Activated T-cell treated with anti-CD3 and anti-CD28 coated beads, Interleukin-2, amount 50 U/mL, for 72 hours (primary cell): ENCODE results near the gene STARD10. TPM values are rescaled to one million over a fixed set of nuclear protein-coding genes. Genes with fewer than 3 reads are reported as not detected.

ENCODE experiments used
- ATAC-seq, 2 donors: fragments of 150-1000 bp; cut with Tn5 transposase; replicated peaks in 1 of 2; 2 replicates each; pipeline ENCODE4 v1.10.0; 2021; ENCODE audit warnings: moderate library complexity in 2 of 2, mild to moderate bottlenecking in 1 of 2
- DNase-seq, 2 donors: peaks; one replicate each; pipeline ENCODE4 v3.0.0; 2021 to 2022; ENCODE audit warnings: mixed read lengths in 1 of 2
- H3K27ac Mint-ChIP-seq: one replicate; pipeline ENCODE4 v1.8.0; 2022; ENCODE audit warnings: mild to moderate bottlenecking, moderate library complexity, mixed read lengths
- H3K27me3 Mint-ChIP-seq: one replicate; pipeline ENCODE4 v1.8.0; 2022; ENCODE audit warnings: low read depth, mixed read lengths
- H3K36me3 Mint-ChIP-seq, 2 donors: one replicate each; pipeline ENCODE4 v1.8.0; 2022; ENCODE audit warnings: mixed read lengths in 2 of 2, mild to moderate bottlenecking in 1 of 2; ENCODE audit not compliant: insufficient read depth in 2 of 2
- H3K4me1 Mint-ChIP-seq: one replicate; pipeline ENCODE4 v1.8.0; 2022; ENCODE audit warnings: low read depth, mixed read lengths
- H3K4me3 Mint-ChIP-seq, 2 donors: one replicate each; pipeline ENCODE4 v1.8.0; 2022; ENCODE audit warnings: mild to moderate bottlenecking in 2 of 2, mixed read lengths in 2 of 2, moderate library complexity in 2 of 2
- H3K9me3 Mint-ChIP-seq, 2 donors: one replicate each; pipeline ENCODE4 v1.8.0; 2022; ENCODE audit warnings: mixed read lengths in 2 of 2
- total RNA-seq, 2 donors: library from RNA; stranded (reverse); gene quantifications; one replicate each; pipeline ENCODE4 v1.2.3, GENCODE V29; 2022

The STARD10 gene
- total RNA-seq, 2 donors from 2014 or later: 31.9 to 41.3 TPM

DNA sequence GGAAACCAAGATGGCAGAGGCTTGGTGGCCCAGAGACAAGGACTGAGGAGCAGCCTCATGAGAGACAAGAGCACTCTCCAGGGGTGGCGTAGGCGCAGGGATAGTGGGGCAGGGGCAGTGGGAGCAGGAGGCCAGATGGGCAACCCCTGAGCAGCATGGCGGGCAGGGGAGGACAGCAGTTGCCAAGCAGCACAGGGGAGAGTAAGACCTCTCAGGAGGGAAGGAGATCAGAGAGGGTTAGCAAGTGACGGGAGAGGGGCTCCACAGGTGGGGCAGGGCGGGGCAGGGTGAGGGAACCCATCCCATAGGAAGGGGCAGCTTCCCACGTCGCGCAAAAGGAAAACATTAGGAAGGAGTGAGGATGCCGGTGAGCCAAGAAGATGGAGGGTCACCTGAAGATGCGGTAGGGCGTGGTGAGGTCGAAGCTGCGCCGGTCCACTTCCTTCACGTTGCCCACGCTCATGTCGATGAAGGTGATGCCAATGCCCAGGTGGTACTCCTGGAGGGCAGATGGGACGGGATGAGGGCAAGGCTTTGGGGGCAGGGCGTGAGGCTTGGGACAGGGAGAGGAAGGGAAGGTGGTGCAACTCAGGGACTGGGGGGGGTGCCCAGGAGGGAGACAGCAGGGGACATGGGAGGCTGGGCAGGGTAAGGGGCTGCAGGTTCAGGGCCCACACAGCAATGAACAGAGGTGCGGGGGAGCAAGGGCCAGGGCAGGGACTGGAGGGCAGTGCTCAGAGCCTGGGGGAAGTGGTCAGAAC is 84.2 kb downstream of the STARD10 start:
- no peaks in the 10 kb centered on the region for H3K9me3 Mint-ChIP-seq
- peaks cover 0 to 19% of the 10 kb centered on the region in 2 donors for H3K36me3 Mint-ChIP-seq
- H3K4me1 Mint-ChIP-seq: no peaks in the 10 kb centered on the region

DNA sequence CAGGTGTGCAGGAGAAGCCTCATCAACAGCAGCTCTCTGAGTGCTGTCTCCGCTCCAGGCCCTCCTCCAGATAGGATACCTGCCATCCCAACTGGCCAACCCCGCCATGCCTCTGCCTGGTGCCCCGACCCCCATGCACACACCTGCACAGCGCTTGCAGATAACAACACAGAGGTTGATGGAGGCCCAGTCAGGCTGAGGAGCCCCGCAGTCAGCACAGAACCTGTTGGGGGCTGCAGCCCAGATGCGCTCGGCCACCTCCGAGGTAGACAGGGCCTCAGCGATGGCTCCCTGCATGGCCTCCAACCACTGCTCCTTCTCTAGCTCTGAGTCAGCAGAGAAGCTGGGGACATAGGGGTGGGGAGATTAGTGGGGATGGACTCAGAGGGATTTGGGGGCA is 86.8 kb downstream of the STARD10 start:
- Mint-ChIP-seq H3K36me3 (peaks cover 0 to 19% of the 10 kb centered on the region in 2 donors), H3K4me1 (no peaks in the 10 kb centered on the region), H3K27ac (no peak overlapping the region), H3K4me3 (no peak overlapping the region), H3K27me3 (no peaks in the 10 kb centered on the region), H3K9me3 (no peaks in the 10 kb centered on the region)
- ATAC-seq: no peak
- no peak for DNase-seq

More for the DNA sequence above, 84.2 kb downstream of the STARD10 start:
- no peaks in the 10 kb centered on the region for H3K27me3 Mint-ChIP-seq
- no peak for ATAC-seq
- H3K4me3 Mint-ChIP-seq: no peak overlapping the region
- DNase-seq: no peak
- H3K27ac Mint-ChIP-seq: no peak overlapping the region

DNA sequence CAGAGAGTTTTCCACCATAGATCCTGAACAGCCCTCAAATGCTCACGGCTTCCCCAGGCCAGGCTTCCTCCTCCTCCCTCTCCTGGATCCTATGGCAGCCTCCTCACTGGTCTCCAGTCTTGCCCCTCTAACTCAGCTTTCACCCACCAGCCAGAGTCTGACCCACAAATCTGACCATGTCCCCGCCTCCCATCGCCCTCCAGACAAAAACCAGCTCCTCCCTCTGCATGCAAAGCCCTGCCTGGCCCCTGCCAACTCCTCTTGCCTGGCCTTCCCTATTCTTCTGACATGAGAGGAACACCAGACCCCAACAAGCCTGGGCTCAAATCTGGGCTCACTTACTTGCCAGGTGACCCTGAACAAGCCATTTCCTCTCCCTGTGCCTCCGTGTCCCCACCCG is 87.3 kb downstream of the STARD10 start:
- H3K36me3 Mint-ChIP-seq: peaks cover 0 to 19% of the 10 kb centered on the region in 2 donors
- H3K27me3 Mint-ChIP-seq: no peaks in the 10 kb centered on the region
- H3K4me1 Mint-ChIP-seq: no peaks in the 10 kb centered on the region
- no peak overlapping the region for H3K4me3 Mint-ChIP-seq
- DNase-seq (no peak), ATAC-seq (no peak)
- no peak overlapping the region for H3K27ac Mint-ChIP-seq
- H3K9me3 Mint-ChIP-seq: no peaks in the 10 kb centered on the region

DNA sequence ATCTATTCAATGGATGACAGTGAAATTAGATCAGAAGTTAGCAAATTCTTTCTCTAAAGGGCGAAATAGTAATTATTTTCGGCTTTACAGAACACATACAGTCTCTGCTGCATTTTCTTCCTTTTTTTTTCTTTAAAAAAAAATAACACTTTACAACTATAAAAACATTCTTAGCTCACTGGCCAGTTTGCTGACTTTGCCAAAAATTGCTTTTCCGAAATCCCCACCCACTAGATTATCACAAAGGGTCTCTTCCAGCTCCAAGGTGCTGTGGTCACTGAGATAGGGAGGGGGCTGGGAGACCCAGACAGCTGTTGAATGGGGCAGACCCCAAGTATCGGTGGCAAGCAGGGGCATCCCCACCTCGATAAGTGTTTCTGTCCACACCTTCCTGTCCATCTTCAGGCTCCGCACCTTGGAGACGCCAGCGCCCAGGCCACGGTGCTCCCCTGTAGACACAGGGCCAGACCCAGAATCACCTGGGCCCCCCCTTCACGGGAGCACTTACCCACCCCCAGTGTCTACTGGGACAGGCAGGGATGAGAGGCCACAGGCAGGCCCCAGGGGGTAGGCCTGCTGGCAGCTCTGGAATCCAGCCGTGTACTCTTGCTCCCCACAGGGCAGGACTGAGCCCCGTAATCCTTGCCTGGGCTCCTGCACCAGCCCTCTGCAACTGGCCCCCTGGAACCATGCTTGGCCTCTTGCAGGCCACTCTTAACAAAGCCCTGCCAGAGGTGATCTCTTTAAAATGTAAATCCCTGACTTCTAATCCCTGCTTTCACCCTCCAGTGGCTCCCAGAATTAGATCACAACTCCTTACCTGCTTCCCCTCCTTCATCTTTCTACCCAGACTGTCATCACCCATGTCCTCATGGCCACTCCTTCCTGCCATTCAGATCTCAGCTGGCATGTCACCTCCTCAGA is 88.1 kb downstream of the STARD10 start:
- no peaks in the 10 kb centered on the region for H3K4me1 Mint-ChIP-seq
- ATAC-seq (no peak), DNase-seq (no peak)
- H3K36me3 Mint-ChIP-seq: peaks cover 0 to 19% of the 10 kb centered on the region in 2 donors
- no peaks in the 10 kb centered on the region for H3K9me3 Mint-ChIP-seq
- H3K4me3 Mint-ChIP-seq: no peak overlapping the region
- no peak overlapping the region for H3K27ac Mint-ChIP-seq
- H3K27me3 Mint-ChIP-seq: no peaks in the 10 kb centered on the region

DNA sequence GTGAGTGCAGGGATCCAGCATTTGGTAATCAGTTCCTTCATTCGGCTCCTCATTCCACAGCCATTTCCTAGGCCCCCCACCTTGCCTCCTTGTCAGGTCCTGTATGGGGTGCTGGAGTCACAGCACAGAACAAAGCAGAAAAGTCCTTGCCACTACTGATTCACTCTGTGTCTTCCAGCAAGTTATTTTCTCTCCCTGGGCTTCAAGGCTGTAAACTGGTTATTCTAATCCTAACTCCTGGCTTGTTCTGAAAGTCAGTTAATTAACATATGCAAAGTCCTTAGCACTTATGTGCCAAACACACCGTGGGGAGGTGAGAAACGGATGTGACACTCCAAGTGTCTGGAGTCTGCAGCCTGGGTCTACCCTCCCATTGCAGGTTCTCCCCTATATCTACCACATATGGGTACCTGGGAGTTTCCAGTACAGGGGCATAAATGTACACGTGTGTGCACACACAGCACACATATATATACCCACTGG is 89.0 kb downstream of the STARD10 start:
- Mint-ChIP-seq H3K36me3 (peaks cover 0 to 19% of the 10 kb centered on the region in 2 donors), H3K9me3 (no peaks in the 10 kb centered on the region), H3K4me1 (no peaks in the 10 kb centered on the region), H3K27me3 (no peaks in the 10 kb centered on the region), H3K4me3 (no peak overlapping the region), H3K27ac (no peak overlapping the region)
- ATAC-seq (no peak), DNase-seq (no peak)

Other genes starting within 250 kb of the STARD10 start
- gene PDE2A, start 119.6 kb downstream of the STARD10 start, total RNA-seq: 1 to 10 TPM in 1 of 2 donors, under 1 TPM in 1; 0.77 to 1.7 TPM
- 10 to 100 TPM; 81.7 to 93.4 TPM for gene ARAP1, start 41.6 kb downstream of the STARD10 start, total RNA-seq
- 10 to 100 TPM; 55.8 to 56.0 TPM for gene ATG16L2, start 20.4 kb upstream of the STARD10 start, total RNA-seq